ENCODE results near the gene TSHZ2.
"Not testable (repeated sequence)": the region's sequence is repeated elsewhere in the genome, so short reads cannot be mapped to it uniquely, and the experiment has no call there.

TSHZ2 gene

GRCh38 chr20:53438368-53438767, 466.2 kb downstream of the TSHZ2 start:
- DNase-seq: no peak

- no peak for DNase-seq
These were observed 466.9 kb downstream of the TSHZ2 start for GRCh38 chr20:53439046-53439445.

GRCh38 chr20:53439616-53440015, 467.5 kb downstream of the TSHZ2 start:
- DNase-seq: no peak

GRCh38 chr20:53444401-53445149, 472.4 kb downstream of the TSHZ2 start:
- no peak for DNase-seq

- no peak for DNase-seq
These were observed 473.2 kb downstream of the TSHZ2 start for GRCh38 chr20:53445321-53445731.

- no peak for DNase-seq
These were observed 473.8 kb downstream of the TSHZ2 start for GRCh38 chr20:53445932-53446331.

- DNase-seq: no peak
These were observed 475.2 kb downstream of the TSHZ2 start for GRCh38 chr20:53447316-53447715.

GRCh38 chr20:53448426-53448825, 476.3 kb downstream of the TSHZ2 start:
- no peak for DNase-seq

GRCh38 chr20:53448875-53449274, 476.7 kb downstream of the TSHZ2 start:
- DNase-seq: no peak

GRCh38 chr20:53453076-53453475, 480.9 kb downstream of the TSHZ2 start:
- no peak for DNase-seq

GRCh38 chr20:53454675-53455276, 482.6 kb downstream of the TSHZ2 start:
- no peak for DNase-seq

- DNase-seq: no peak
These were observed 491.2 kb downstream of the TSHZ2 start for GRCh38 chr20:53463101-53463972.

GRCh38 chr20:53466279-53466678, 494.1 kb downstream of the TSHZ2 start:
- no peak for DNase-seq

GRCh38 chr20:53468587-53468986, 496.4 kb downstream of the TSHZ2 start:
- DNase-seq: no peak

- not testable (repeated sequence) for DNase-seq
These were observed 500.7 kb downstream of the TSHZ2 start for GRCh38 chr20:53472859-53473258.

- no peak for DNase-seq
These were observed 508.8 kb downstream of the TSHZ2 start for GRCh38 chr20:53480913-53481312.

GRCh38 chr20:53487461-53488200, 515.5 kb downstream of the TSHZ2 start:
- no peak for DNase-seq

- no peak for DNase-seq
These were observed 516.7 kb downstream of the TSHZ2 start for GRCh38 chr20:53488775-53489272.

- no peak for DNase-seq
These were observed 517.4 kb downstream of the TSHZ2 start for GRCh38 chr20:53489528-53489927.

- DNase-seq: no peak
These were observed 518.5 kb downstream of the TSHZ2 start for GRCh38 chr20:53490620-53491019.

- no peak for DNase-seq
These were observed 519.3 kb downstream of the TSHZ2 start for GRCh38 chr20:53491462-53491861.

GRCh38 chr20:53492212-53492611, 520.1 kb downstream of the TSHZ2 start:
- DNase-seq: no peak
